Endometrium (tissue), 2 donors: ENCODE data around the gene TUBA3E.
"Not testable (repeated sequence)": the region's sequence is repeated elsewhere in the genome, so short reads cannot be mapped to it uniquely, and the experiment has no call there.

Experiments
- FAIRE-seq: peaks from 2 replicates; lab custom pipeline; 2012; peaks lifted over from hg19 to GRCh38; lab: Jason Lieb, UNC
- donor health status: control.
- donor health status: control.

Gene TUBA3E

DNA sequence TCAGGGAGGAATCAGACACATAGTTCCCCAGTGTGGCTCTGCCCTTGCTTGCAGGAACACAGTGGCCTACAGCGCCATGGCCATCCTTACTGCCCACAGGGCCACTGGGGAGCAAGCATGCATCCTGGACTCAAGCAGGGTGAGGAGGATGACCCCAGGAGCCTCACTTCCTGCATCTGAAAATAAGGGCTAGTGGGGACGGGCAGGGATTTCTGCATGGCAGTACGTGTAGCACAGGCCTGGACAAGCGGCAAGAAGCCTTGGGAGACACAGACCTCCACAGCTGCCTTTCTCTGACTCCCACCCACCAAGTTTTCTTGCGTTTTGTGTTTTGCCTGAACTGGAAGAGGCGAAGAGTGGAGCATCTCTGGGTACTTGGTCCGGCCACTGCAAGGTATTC, 35.8 kb downstream of the TUBA3E start:
- FAIRE-seq, result not testable (repeated sequence)

GRCh38 chr2:130160838-130161705, 37.2 kb downstream of the TUBA3E start:
- not testable (repeated sequence) for FAIRE-seq

- FAIRE-seq, result no peak
These were observed 38.1 kb downstream of the TUBA3E start for GRCh38 chr2:130160131-130160530.

- FAIRE-seq, result not testable (repeated sequence)
These were observed 38.9 kb downstream of the TUBA3E start for GRCh38 chr2:130159376-130159775.

DNA sequence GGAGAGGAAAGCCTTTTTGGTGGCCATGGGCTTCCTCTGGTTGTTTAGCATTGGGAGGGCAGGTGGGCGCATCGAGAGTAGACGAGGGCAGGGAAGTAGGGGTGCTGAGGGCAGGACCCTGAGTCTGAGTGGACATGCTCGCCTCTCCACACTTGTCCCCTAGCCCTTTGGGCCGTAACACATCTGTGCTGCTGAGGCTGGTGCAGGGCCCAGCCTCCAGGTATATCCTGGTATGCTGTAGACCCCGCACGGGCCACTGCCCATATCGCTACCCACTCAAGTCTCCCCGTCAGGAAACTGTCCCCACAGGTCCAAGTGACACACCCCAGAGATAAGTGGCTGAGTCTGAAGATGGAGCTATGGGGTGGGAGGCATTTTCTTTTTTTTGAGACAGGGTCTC, 39.6 kb downstream of the TUBA3E start:
- FAIRE-seq, result no peak

DNA sequence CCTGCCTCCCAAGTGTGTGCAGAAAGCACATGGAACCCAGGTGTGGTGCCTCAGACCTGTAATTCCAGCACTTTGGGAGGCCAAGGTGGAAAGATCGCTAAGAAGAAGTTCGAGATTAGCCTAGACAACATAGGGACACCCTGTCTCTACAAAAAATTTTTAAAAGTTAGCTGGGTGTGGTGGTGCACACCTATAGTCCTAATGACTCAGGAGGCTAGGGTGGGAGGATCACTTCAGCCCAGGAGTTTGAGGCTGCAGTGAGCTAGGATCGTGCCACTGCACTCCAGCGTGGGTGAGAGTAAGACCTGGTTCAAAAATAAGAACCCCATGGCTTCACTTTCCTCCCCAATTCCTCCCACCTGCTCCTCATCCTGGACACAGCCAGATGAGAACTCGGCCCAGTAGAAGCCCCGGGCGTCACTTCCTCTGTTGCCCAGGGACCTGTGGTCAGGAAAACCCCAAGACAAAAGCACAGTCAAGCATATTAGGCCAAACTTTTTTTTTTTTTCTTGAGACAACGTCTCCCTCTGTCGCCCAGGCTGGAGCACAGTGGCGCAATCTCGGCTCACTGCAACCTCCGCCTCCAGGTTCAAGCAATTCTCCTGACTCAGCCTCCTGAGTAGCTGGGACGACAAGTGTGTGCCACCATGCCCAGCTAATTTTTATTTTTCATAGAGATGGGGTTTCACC, 40.3 kb downstream of the TUBA3E start:
- FAIRE-seq, result not testable (repeated sequence)

DNA sequence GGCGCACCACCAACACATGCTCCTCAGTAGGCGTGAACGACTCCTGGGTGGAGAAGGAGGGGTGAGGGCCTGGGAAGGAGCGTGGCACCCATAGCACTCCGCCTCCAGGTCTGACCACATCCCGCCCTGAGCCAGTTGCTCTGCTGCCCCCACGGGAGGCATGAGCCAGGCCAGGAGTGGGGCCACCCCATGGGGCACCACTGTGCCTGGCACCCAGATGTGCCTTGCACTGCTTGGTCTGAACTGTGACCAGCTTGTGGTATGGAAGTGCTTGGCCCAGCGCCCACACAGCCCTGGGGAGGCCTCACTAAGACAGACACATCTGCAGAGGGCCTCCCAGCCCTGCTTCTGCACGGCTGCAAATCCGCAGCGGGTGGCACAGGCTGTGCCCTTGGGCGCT, 40.9 kb downstream of the TUBA3E start:
- not testable (repeated sequence) for FAIRE-seq

DNA sequence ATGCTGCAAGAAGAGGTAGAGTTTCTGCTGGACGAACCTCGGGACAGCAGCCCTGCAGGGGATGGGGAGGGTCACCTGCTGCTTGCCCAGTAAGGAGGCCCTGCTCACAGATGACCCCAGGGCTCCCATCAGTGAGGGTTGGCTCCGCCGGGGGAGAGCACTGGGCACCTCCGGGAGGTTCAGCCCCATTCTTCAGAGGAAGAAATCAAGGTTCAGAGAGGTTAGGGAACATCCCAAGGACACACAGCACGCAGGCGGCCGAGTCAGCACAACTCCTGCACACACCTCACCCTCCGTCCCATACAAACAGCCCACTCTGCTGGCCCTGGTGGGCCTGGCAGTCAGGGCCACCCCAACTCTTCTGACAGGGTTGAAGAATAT, 41.6 kb downstream of the TUBA3E start:
- FAIRE-seq, result no peak

DNA sequence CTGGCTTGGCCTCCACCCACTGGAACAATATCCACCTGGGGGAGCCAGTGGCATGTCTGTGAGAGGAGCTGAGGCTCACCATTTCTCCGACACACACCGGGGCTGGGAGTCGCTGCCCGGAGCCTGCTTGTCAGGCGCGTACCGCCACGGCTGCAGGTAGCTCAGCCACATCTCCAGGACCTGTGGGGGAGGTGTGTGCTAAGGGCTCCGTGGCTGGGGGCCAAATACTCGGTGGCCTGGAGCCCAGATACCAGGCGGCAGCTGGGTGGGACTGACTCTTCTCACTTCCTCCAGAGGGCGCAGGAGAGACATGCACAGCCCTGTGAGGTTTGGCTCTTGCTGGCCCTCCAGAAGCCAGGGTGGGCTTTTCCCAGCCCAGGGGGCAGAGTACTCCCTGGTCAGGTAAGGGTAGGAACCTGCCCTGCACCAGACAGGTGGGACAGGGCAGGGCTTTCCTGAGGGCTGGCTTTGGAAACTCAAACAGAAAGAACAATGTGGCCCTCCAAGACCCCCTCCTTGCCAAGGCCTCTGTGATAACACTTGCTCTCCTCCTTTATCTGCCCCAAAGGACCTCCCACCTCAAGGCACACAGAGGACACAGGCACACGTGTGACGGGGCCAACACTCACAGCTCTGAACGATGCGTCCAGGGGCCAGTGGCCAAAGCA, 42.1 kb downstream of the TUBA3E start:
- not testable (repeated sequence) for FAIRE-seq

GRCh38 chr2:130154773-130155765, 43.2 kb downstream of the TUBA3E start:
- FAIRE-seq, result no peak

- FAIRE-seq, result not testable (repeated sequence)
These were observed 43.8 kb downstream of the TUBA3E start for GRCh38 chr2:130154423-130154770.

DNA sequence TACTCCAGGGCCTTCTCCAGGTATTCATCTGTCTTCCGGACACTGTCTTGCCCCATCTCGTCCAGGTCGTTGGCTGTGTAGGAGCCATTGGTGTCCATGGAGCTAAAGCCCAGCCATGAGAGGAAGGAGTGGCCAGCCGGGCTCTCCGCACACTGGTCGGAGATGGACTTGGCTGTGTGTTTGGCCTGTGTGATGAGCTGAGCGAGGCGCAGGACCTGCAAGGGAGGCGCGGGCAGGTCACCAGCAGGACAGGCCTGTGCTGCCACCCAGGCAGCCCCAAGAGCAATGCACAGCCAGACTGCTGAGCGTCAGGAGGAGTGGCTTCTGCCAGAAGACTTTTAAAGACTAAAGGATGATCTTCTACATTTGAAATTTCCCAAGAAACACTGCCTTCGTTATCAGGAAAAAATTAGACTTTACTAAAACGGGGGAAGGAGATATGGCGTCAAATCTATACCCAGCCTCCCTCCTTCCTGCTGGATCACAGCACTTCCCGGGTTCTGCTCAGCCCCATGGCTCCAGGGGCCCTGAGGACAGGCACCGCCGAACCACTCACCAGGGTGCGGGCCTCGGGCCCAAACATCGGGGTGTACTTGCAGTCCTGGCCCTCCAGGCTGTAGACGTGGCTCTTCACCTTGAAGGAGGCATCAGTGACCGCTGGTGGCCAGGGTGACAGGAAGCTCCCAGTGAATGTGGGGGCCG, 44.4 kb downstream of the TUBA3E start:
- FAIRE-seq, result not testable (repeated sequence)

GRCh38 chr2:130152816-130153595, 45.2 kb downstream of the TUBA3E start:
- FAIRE-seq, result no peak

- FAIRE-seq, result not testable (repeated sequence)
These were observed 46.0 kb downstream of the TUBA3E start for GRCh38 chr2:130152136-130152815.

DNA sequence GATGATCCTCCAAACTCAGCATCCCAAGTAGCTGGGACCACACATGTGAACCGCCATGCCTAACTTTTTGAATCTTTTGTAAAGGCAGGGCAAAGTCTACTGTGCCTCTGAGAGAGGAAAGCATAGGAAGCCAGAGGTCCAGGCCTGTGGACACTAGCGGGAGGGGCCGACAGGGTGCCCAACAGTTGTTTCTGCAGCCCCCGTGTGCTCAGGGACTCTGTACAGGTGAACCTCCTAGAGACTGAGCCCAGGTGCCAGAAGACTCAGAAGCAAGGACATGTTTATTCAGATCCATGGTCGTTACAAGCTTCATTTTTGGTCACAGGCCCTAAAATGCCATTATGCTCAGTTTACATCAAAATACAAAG, 47.1 kb downstream of the TUBA3E start:
- FAIRE-seq, result not testable (repeated sequence)

DNA sequence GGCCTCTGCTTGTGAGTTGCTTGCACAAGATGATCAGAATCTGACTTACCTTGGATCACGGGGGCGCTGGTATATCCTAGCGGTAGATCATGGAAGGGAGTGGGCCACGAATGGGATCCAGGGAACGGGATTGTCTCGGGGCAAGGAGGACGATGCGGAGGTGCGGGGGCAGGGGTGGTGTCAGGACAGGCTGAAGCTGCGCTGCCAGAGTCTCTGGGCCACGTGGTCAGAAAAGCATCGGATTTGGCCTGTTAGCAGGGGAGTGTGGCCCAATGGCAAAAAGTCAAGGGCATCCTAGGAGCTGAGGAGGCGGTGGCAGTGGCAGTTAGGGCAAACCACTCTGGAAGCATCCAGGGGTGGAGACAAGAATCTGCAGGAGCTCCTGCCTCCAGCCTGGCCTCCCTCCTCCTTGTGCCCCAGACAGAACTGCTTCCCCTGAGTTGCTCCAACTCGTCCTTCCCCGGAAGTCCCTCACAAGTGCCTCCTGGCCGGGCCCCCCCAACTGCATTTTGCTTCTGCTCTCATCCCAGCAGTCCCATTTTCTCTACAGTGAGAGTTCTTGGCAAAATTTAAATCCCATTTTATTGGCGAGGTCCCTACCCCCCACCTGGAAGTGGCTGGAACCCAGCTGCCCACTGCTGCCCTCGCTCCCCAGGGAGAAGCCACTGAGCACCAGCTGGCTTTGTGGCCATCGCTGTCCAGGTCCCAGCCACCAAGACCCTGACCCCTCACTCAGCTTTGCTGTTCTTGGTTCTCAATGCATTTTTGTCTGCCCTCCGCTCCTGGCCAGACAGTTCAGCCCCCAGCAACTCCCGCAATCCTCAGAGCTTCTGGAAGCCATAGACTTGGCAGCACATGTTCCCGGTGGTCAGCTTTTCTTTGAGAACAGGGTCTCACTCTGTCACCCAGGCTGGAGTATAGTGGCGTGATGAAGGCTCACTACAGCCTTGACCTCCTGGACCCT, 47.8 kb downstream of the TUBA3E start:
- FAIRE-seq, result no peak

DNA sequence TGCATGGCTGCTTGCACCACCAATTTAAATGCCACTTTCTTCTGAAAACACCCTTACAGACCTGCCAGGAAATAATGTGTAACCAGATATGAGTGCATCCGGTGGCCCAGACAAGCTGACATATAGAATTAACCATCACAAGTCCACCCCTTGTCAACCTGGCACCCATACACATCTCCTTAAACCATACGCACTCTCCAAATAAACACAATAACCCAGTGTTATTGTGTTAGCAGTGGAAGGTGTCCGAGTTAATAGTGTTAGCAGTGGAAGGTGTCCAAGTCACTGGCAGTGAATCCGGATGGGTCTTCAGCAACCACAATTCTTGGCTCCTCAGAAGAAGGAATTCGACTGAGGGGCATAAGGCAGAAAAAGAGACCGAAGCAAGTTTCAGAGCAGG, 49.7 kb downstream of the TUBA3E start:
- FAIRE-seq, result not testable (repeated sequence)

DNA sequence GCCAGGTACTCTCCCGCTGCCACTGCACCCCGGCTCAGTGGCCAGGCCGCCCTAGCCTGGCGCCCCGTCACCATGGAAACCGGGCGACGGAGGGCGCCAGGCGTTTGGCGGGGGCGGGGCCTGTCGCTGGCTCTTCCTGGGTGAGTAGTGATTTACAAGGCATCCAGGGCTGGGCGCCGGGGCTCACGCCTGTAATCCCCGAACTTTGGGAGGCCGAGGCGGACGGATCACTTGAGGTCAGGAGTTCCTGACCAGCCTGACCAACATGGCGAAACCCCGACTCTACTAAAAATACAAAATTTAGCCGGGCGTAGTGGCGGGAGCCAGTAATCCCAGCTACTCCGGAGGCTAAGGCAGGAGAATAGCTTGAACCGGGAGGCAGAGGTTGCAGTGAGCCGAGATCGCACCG, 53.2 kb downstream of the TUBA3E start, which contains the start of gene CCDC74B:
CCDC74B (minus strand) TSS at position 107 of the 409 bp plus-strand sequence. CDS start 116 bp downstream, outside the sequence.
- FAIRE-seq, result not testable (repeated sequence)
